GM12878 (cell line): ENCODE data around the gene RGS12. TPM values are rescaled to one million over a fixed set of nuclear protein-coding genes. Genes with fewer than 3 reads are reported as not detected.
A peak's percentile ranks its signal among the peaks of the same experiment; 100 is the strongest.

Experiments
- ATAC-seq: fragments of 200-7000 bp; cut with Tn5 transposase; 3 replicates; pipeline ENCODE4 v1.9.1; 2020; ENCODE audit warnings: mild to moderate bottlenecking, moderate library complexity
- BruUV-seq: library from RNA; stranded (reverse); fragments of 400-500 nt; replicated peaks from 2 replicates; lab custom pipeline; 2021; lab: Mats Ljungman, UMichigan
- CTCF ChIA-PET: fragments of 300-600 bp; sonication (Branson Sonifier 250); formaldehyde crosslinking; extraction: SDS; loops from one replicate; lab custom pipeline; 2021; ENCODE audit warnings: inconsistent platforms; lab: Yijun Ruan, JAX
- POLR2A ChIA-PET: fragments of 350-600 bp; formaldehyde crosslinking; extraction: SDS; loops from one replicate; lab custom pipeline; 2021; ENCODE audit warnings: inconsistent platforms; lab: Charles Lee
- RAD21 ChIA-PET: fragments of 300-600 bp; sonication (Branson Sonifier 250); formaldehyde crosslinking; loops from one replicate; lab custom pipeline; 2023; ENCODE audit warnings: antibody characterized with exemption; ENCODE audit not compliant: unreplicated experiment; lab: Charles Lee
- SMC1A ChIA-PET: fragments of 300-600 bp; sonication (Branson Sonifier 250); formaldehyde crosslinking; loops from one replicate; lab custom pipeline; 2023; ENCODE audit not compliant: unreplicated experiment, uncharacterized antibody; lab: Charles Lee
- DNase-seq: peaks from one replicate; pipeline ENCODE4 v3.0.0-alpha.2; 2011; ENCODE audit warnings: low read depth, low spot score
- FAIRE-seq: peaks from 3 replicates; lab custom pipeline; 2011; peaks lifted over from hg19 to GRCh38; lab: Jason Lieb, UNC
- H2AFZ ChIP-seq: 2 replicates; pipeline ENCODE4 v1.6.0; 2011; ENCODE audit warnings: low read depth, low read length, control low read depth; ENCODE audit not compliant: control insufficient read depth
- H3K27ac ChIP-seq: 2 replicates; pipeline ENCODE4 v1.5.1; 2011; ENCODE audit warnings: control low read depth; ENCODE audit not compliant: control insufficient read depth, insufficient read depth
- H3K27me3 ChIP-seq, 2 experiments: replicated peaks in 1 of 2; 2 replicates each; pipeline versions ENCODE4 v1.6.0 to v1.6.1; 2011; ENCODE audit warnings: low read length in 1 of 2; ENCODE audit not compliant: control insufficient read depth in 2 of 2, insufficient read depth in 2 of 2
- H3K36me3 ChIP-seq, 2 experiments: 2 replicates each; pipeline ENCODE4 v1.5.1; 2011; ENCODE audit warnings: low read length in 1 of 2; ENCODE audit not compliant: control insufficient read depth in 2 of 2, insufficient read depth in 2 of 2
- H3K4me1 ChIP-seq: 2 replicates; pipeline ENCODE4 v1.6.1; 2011; ENCODE audit warnings: mild to moderate bottlenecking, low read length, moderate library complexity, mixed read lengths; ENCODE audit not compliant: control insufficient read depth, insufficient read depth
- H3K4me2 ChIP-seq: 2 replicates; pipeline ENCODE4 v1.6.0; 2011; ENCODE audit warnings: control low read depth; ENCODE audit not compliant: control insufficient read depth, insufficient read depth
- H3K4me3 ChIP-seq: fragments of 200-600 bp; sonication (generic); 2 replicates; pipeline ENCODE4 v1.5.1; 2016
- H3K79me2 ChIP-seq: 2 replicates; pipeline ENCODE4 v1.6.0; 2011; ENCODE audit warnings: low read length; ENCODE audit not compliant: control insufficient read depth, insufficient read depth
- H3K9ac ChIP-seq: 2 replicates; pipeline ENCODE4 v1.8.0; 2011; ENCODE audit warnings: low read length, control low read depth, mixed read lengths; ENCODE audit not compliant: control insufficient read depth, insufficient read depth
- H3K9me3 ChIP-seq: replicated peaks from 3 replicates; pipeline ENCODE4 v1.5.1; 2011; ENCODE audit warnings: mild to moderate bottlenecking, low read length; ENCODE audit not compliant: control insufficient read depth, insufficient read depth
- H4K20me1 ChIP-seq: 2 replicates; pipeline ENCODE4 v1.6.0; 2011; ENCODE audit not compliant: control insufficient read depth, insufficient read depth
- NRF1 ChIP-seq: conservative IDR thresholded peaks from 2 replicates; pipeline ENCODE4 v1.6.1; 2011; ENCODE audit warnings: mild to moderate bottlenecking, low read depth, low read length, improper control_type of control experiment
- WGBS: methylation state at CpG from one replicate; pipeline ENCODE4 v1.1.6; 2016; ENCODE audit warnings: low lambda C conversion rate; ENCODE audit not compliant: insufficient replicate concordance, insufficient coverage; ENCODE audit errors: missing lambda C conversion rate; 5-methylcytosine and 5-hydroxymethylcytosine counted together
- in situ Hi-C: fragments of 300-500 bp; cut with MboI; formaldehyde crosslinking; loops from 9 replicates; pipeline ENCODE4 v1.14.3; 2018; ENCODE audit warnings: mixed read lengths
- intact Hi-C: fragments of 100-400 bp; cut with micrococcal nuclease; formaldehyde crosslinking; loops from one replicate; pipeline ENCODE4 v1.14.2; 2022; ENCODE audit not compliant: unreplicated experiment
- polyA plus RNA-seq, 11 experiments: library from polyadenylated mRNA; depleted of rRNA in 4 of 11; unstranded in 6 of 11; stranded (reverse) in 5 of 11; fragments of >200 nt; fragmentation: Nextera tagmentation in 4 of 11; fragmentation: Illumina TruSeq in 1 of 11; extraction: Ambion mirVana in 4 of 11; extraction: Trizol in 1 of 11; gene quantifications; 1 replicate in 1 of 11; 2 replicates in 10 of 11; pipeline versions ENCODE4 v1.2.1 to v1.2.3, GENCODE V29; 2011 to 2016; ENCODE audit warnings: inconsistent platforms in 2 of 11, missing spikeins in 2 of 11, low read depth in 1 of 11
- total RNA-seq, 4 experiments: library from RNA; depleted of rRNA in 3 of 4; stranded (reverse); fragments of >200 nt in 3 of 4; fragmentation: Illumina TruSeq in 1 of 4; extraction: Trizol in 1 of 4; gene quantifications; 2 replicates each; pipeline versions ENCODE4 v1.2.1 to v1.2.3, GENCODE V29; 2013 to 2021
- TF ChIP-seq, protein P1 (sequence below): fragments of 450-650 bp; IDR thresholded peaks from 2 replicates; pipeline ENCODE4 v1.6.1; 2017; ENCODE audit warnings: low read depth, mild to moderate bottlenecking, moderate library complexity
- TF ChIP-seq, protein P2 (sequence below): IDR thresholded peaks from 2 replicates; pipeline ENCODE4 v1.6.1; 2011; ENCODE audit warnings: borderline replicate concordance, low read depth, mild to moderate bottlenecking, moderate library complexity, low read length; ENCODE audit not compliant: insufficient read depth, poor library complexity, severe bottlenecking

RGS12 gene
- total and polyA plus RNA-seq, 10 of the 15 experiments (the other 5 are each of a cell fraction or from before 2014, with no cell fraction given) = 0.02 to 2.2 (median 0.73) TPM

DNA sequence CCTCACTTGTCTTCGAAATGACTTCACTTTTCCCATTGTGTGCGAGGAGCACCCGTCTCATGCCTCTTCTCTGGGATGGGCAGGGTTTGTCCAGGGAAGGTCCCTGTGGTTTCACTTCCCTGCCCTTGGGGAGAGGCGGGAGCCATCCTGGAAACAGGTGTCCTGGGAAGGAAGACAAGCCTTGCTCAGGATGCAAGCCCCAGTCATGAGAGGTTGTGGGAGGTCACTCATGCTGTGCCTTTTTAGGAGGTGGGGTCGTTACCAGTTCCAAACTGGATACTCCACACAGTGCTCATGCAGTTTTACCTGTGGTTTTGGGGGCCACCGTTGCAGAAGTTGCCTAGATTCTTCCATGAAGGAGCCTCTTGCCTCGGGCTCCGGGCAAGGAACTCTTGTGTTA, 3.8 kb downstream of the RGS12 start (continued):
- TF ChIP-seq, protein P1, sequence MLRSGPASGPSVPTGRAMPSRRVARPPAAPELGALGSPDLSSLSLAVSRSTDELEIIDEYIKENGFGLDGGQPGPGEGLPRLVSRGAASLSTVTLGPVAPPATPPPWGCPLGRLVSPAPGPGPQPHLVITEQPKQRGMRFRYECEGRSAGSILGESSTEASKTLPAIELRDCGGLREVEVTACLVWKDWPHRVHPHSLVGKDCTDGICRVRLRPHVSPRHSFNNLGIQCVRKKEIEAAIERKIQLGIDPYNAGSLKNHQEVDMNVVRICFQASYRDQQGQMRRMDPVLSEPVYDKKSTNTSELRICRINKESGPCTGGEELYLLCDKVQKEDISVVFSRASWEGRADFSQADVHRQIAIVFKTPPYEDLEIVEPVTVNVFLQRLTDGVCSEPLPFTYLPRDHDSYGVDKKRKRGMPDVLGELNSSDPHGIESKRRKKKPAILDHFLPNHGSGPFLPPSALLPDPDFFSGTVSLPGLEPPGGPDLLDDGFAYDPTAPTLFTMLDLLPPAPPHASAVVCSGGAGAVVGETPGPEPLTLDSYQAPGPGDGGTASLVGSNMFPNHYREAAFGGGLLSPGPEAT = no peak

DNA sequence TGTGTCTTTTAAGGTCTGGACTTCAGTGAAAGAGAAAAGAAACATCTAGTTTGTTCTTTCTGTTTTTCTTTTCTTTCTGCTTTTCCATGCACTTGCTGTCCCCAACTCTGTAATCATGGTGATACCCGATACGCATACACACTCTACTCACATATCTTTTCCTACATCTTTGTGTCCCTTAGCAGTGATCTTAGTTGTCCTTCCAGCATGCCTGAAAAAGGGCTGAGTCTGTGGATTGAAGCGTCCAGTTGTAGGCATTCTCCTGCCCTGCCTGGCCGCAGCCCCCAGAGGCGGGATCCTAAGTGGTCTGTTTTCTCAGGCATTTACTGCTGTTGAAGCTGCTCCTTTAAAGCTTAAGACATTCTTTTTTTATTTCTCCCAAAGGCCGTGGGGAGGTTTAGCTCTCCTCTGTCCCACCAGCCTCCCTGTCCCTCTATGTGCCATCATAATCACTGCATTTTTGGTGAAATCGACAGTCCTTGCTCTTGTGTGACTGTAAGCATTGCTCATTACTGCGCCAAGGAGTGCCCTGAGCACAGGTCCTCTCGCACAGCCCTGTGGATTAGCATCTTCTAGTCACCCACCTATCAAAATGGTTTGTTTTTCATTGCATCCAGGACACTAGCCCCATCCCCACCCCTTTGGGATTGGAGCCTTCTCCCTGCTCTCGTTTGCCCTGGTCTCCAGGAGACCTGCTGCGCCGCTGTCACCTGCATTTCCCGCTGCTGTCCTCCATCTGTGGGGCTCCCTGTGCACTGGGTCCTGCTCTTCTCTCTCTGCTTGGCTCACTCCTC, 4.4 kb downstream of the RGS12 start:
- Histone ChIP-seq H3K9ac (no peak overlapping the region), H3K4me2 (no peak overlapping the region), H3K4me1 (peaks cover 9% of the 10 kb centered on the region), H3K27ac (no peak overlapping the region), H3K27me3 (peaks cover 0 to 3% of the 10 kb centered on the region in 2 experiments; a peak in 1 of 4 replicates), H3K9me3 (no peaks in the 10 kb centered on the region; the same call in 1 of the 3 replicates), H3K79me2 (no peaks in the 10 kb centered on the region), H4K20me1 (no peaks in the 10 kb centered on the region), H3K4me3 (no peak overlapping the region), H3K36me3 (no peaks in the 10 kb centered on the region), H2AFZ (no peak overlapping the region)
- ChIA-PET POLR2A (no interaction called here), SMC1A (no interaction called here), RAD21 (no interaction called here), CTCF (interaction anchor here (0.6 kb wide), 2 partner anchors 72 to 1064 kb away, joined by 3 read pairs; no protein-coding TSS in a partner anchor)
- in situ Hi-C loops = no loop called here
- no peak for TF ChIP-seq NRF1
- TF ChIP-seq, protein P2, sequence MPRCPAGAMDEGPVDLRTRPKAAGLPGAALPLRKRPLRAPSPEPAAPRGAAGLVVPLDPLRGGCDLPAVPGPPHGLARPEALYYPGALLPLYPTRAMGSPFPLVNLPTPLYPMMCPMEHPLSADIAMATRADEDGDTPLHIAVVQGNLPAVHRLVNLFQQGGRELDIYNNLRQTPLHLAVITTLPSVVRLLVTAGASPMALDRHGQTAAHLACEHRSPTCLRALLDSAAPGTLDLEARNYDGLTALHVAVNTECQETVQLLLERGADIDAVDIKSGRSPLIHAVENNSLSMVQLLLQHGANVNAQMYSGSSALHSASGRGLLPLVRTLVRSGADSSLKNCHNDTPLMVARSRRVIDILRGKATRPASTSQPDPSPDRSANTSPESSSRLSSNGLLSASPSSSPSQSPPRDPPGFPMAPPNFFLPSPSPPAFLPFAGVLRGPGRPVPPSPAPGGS = peak; percentile 81
- FAIRE-seq = no peak
- no peak for ATAC-seq
- 63% methylated on average over 13 of the region's 13 CpGs for WGBS
- intact Hi-C loops = no loop called here
- no TSS peak for BruUV-seq
- no peak for DNase-seq
